GM19438 (cell line): ENCODE data around the gene PPM1H.
"Not testable (repeated sequence)": the region's sequence is repeated elsewhere in the genome, so short reads cannot be mapped to it uniquely, and the experiment has no call there.

Experiments used
- ATAC-seq: cut with Tn5 transposase; IDR thresholded peaks from one replicate; pipeline ENCODE4 v1.9.1; 2021; ENCODE audit warnings: low read depth; ENCODE audit not compliant: unreplicated experiment

PPM1H gene

GRCh38 chr12:62948123-62948522 lies 13.2 kb upstream of the PPM1H start:
- no peak for ATAC-seq

GRCh38 chr12:62947364-62947763 lies 12.4 kb upstream of the PPM1H start:
- no peak for ATAC-seq

GRCh38 chr12:62943779-62944395 lies 8.9 kb upstream of the PPM1H start:
- ATAC-seq: no peak

GRCh38 chr12:62942316-62942715 lies 7.4 kb upstream of the PPM1H start:
- ATAC-seq: not testable (repeated sequence)

- ATAC-seq: peak; percentile 50
Measured at GRCh38 chr12:62934239-62934798, 631 bp downstream of the PPM1H start.

GRCh38 chr12:62933602-62934238 lies 1.2 kb downstream of the PPM1H start:
- no peak for ATAC-seq

GRCh38 chr12:62933220-62933601 lies 1.7 kb downstream of the PPM1H start:
- no peak for ATAC-seq

GRCh38 chr12:62931477-62931876 lies 3.5 kb downstream of the PPM1H start:
- ATAC-seq: no peak

GRCh38 chr12:62930546-62931425 lies 4.2 kb downstream of the PPM1H start:
- no peak for ATAC-seq

- no peak for ATAC-seq
Measured at GRCh38 chr12:62928632-62929031, 6.3 kb downstream of the PPM1H start.

- no peak for ATAC-seq
Measured at GRCh38 chr12:62925680-62926079, 9.3 kb downstream of the PPM1H start.

GRCh38 chr12:62924084-62924483 lies 10.9 kb downstream of the PPM1H start:
- no peak for ATAC-seq

- ATAC-seq: no peak
Measured at GRCh38 chr12:62922539-62922938, 12.4 kb downstream of the PPM1H start.

- no peak for ATAC-seq
Measured at GRCh38 chr12:62919838-62920237, 15.1 kb downstream of the PPM1H start.

- ATAC-seq: no peak
Measured at GRCh38 chr12:62917926-62918325, 17.0 kb downstream of the PPM1H start.

- ATAC-seq: no peak
Measured at GRCh38 chr12:62916632-62917425, 18.1 kb downstream of the PPM1H start.

GRCh38 chr12:62915204-62915529 lies 19.8 kb downstream of the PPM1H start:
- no peak for ATAC-seq

- ATAC-seq: no peak
Measured at GRCh38 chr12:62914443-62915203, 20.3 kb downstream of the PPM1H start.

GRCh38 chr12:62913380-62913779 lies 21.6 kb downstream of the PPM1H start:
- no peak for ATAC-seq

- ATAC-seq: no peak
Measured at GRCh38 chr12:62912644-62913043, 22.3 kb downstream of the PPM1H start.
